Measurements from ENCODE around the gene BIRC3.

The BIRC3 gene

GRCh38 chr11:102318469-102318868 is 1.2 kb downstream of the BIRC3 start:
- Histone ChIP-seq H3K9me2 (ENCODE audit: low read depth, low read length) (no peaks in the 10 kb centered on the region), H3K27ac (ENCODE audit: low read depth, low read length, poor library complexity, severe bottlenecking) (peak overlapping the region; percentile 93), H3K4me1 (ENCODE audit: insufficient read depth, low read length, severe bottlenecking) (peaks cover 72% of the 10 kb centered on the region), H4K20me1 (ENCODE audit: insufficient read depth, low read length) (no peaks in the 10 kb centered on the region), H3K36me3 (ENCODE audit: insufficient read depth, low read length) (peaks cover 39% of the 10 kb centered on the region; the same call in 1 of the 2 replicates), H3K4me2 (ENCODE audit: low read length) (peak overlapping the region; percentile 94), H3K9me3 (ENCODE audit: low read length) (no peaks in the 10 kb centered on the region), H3K9ac (ENCODE audit: low read length) (peak overlapping the region; percentile 91), H3K27me3 (ENCODE audit: insufficient read depth, low read length) (no peaks in the 10 kb centered on the region), H3K4me3 (ENCODE audit: low read depth, low read length, poor library complexity, severe bottlenecking) (peak overlapping the region; percentile 95), H3F3A (ENCODE audit: insufficient read depth, low read length) (no peaks in the 10 kb centered on the region; the same call in 1 of the 2 replicates), H3K79me2 (ENCODE audit: insufficient read depth, low read length) (peaks cover 59% of the 10 kb centered on the region), H2AFZ (ENCODE audit: low read length) (no peak overlapping the region)
- TF ChIP-seq EZH2 (IDR thresholded peaks at IDR 0.05; ENCODE audit: borderline replicate concordance, low read length): no peak
- TF ChIP-seq, protein P1, sequence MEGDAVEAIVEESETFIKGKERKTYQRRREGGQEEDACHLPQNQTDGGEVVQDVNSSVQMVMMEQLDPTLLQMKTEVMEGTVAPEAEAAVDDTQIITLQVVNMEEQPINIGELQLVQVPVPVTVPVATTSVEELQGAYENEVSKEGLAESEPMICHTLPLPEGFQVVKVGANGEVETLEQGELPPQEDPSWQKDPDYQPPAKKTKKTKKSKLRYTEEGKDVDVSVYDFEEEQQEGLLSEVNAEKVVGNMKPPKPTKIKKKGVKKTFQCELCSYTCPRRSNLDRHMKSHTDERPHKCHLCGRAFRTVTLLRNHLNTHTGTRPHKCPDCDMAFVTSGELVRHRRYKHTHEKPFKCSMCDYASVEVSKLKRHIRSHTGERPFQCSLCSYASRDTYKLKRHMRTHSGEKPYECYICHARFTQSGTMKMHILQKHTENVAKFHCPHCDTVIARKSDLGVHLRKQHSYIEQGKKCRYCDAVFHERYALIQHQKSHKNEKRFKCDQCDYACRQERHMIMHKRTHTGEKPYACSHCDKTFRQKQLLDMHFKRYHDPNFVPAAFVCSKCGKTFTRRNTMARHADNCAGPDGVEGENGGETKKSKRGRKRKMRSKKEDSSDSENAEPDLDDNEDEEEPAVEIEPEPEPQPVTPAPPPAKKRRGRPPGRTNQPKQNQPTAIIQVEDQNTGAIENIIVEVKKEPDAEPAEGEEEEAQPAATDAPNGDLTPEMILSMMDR (IDR thresholded peaks at IDR 0.05; ENCODE audit: low read length): peak; percentile 44

- Histone ChIP-seq H4K20me1 (ENCODE audit: insufficient read depth, low read length) (no peaks in the 10 kb centered on the region), H3K4me1 (ENCODE audit: insufficient read depth, low read length, severe bottlenecking) (peaks cover 71% of the 10 kb centered on the region), H3K9ac (ENCODE audit: low read length) (peak overlapping the region; percentile 91), H3K4me3 (ENCODE audit: low read depth, low read length, poor library complexity, severe bottlenecking) (peak overlapping the region; percentile 95), H3K9me3 (ENCODE audit: low read length) (no peaks in the 10 kb centered on the region), H3K9me2 (ENCODE audit: low read depth, low read length) (no peaks in the 10 kb centered on the region), H3K27ac (ENCODE audit: low read depth, low read length, poor library complexity, severe bottlenecking) (peak overlapping the region; percentile 93), H2AFZ (ENCODE audit: low read length) (no peak overlapping the region), H3F3A (ENCODE audit: insufficient read depth, low read length) (no peaks in the 10 kb centered on the region; the same call in 1 of the 2 replicates), H3K36me3 (ENCODE audit: insufficient read depth, low read length) (peaks cover 49% of the 10 kb centered on the region; the same call in 1 of the 2 replicates), H3K79me2 (ENCODE audit: insufficient read depth, low read length) (peaks cover 66% of the 10 kb centered on the region), H3K4me2 (ENCODE audit: low read length) (peak overlapping the region; percentile 94), H3K27me3 (ENCODE audit: insufficient read depth, low read length) (no peaks in the 10 kb centered on the region)
- no peak for TF ChIP-seq EZH2 (IDR thresholded peaks at IDR 0.05; ENCODE audit: borderline replicate concordance, low read length)
- TF ChIP-seq, protein P1 (IDR thresholded peaks at IDR 0.05; ENCODE audit: low read length): no peak
Observed at GRCh38 chr11:102319544-102319943, 2.3 kb downstream of the BIRC3 start.

GRCh38 chr11:102320188-102320587 is 2.9 kb downstream of the BIRC3 start:
- Histone ChIP-seq H3F3A (ENCODE audit: insufficient read depth, low read length) (no peaks in the 10 kb centered on the region; the same call in 1 of the 2 replicates), H3K4me1 (ENCODE audit: insufficient read depth, low read length, severe bottlenecking) (peaks cover 71% of the 10 kb centered on the region), H4K20me1 (ENCODE audit: insufficient read depth, low read length) (no peaks in the 10 kb centered on the region), H3K27ac (ENCODE audit: low read depth, low read length, poor library complexity, severe bottlenecking) (peak overlapping the region; percentile 93), H2AFZ (ENCODE audit: low read length) (no peak overlapping the region), H3K4me2 (ENCODE audit: low read length) (peak overlapping the region; percentile 94), H3K36me3 (ENCODE audit: insufficient read depth, low read length) (peaks cover 56% of the 10 kb centered on the region; the same call in 1 of the 2 replicates), H3K9ac (ENCODE audit: low read length) (peak overlapping the region; percentile 91), H3K79me2 (ENCODE audit: insufficient read depth, low read length) (peaks cover 66% of the 10 kb centered on the region), H3K27me3 (ENCODE audit: insufficient read depth, low read length) (no peaks in the 10 kb centered on the region), H3K4me3 (ENCODE audit: low read depth, low read length, poor library complexity, severe bottlenecking) (peak overlapping the region; percentile 95), H3K9me3 (ENCODE audit: low read length) (no peaks in the 10 kb centered on the region), H3K9me2 (ENCODE audit: low read depth, low read length) (no peaks in the 10 kb centered on the region)
- TF ChIP-seq EZH2 (IDR thresholded peaks at IDR 0.05; ENCODE audit: borderline replicate concordance, low read length): no peak
- TF ChIP-seq, protein P1 (IDR thresholded peaks at IDR 0.05; ENCODE audit: low read length): no peak

All from OCI-LY1 (cell line).